ENCODE data around the gene NOL6.
"Not testable (repeated sequence)": the region's sequence is repeated elsewhere in the genome, so short reads cannot be mapped to it uniquely, and the experiment has no call there.

DNA sequence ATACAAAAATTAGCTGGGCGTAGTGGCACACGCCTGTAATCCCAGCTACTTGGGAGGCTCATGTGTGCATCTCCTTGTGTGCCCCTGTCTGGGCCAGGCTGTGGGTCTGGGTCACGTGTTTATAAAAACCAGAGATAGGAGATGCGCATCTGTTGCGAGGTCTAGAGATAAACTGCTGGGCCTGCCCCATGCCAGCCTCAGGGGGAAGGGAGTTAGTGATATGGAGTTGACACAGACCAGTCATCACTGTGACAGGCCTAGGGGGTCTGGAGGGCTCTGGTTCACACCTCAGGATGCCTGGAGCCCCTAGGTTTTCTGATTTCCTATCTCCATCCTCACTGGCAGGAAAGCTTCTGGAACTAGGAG, 19.1 kb downstream of the NOL6 start:
- TF ChIP-seq POLR2A (IDR thresholded peaks at IDR 0.05; ENCODE audit: low read length); GATA1 (IDR thresholded peaks at IDR 0.05; ENCODE audit: low read depth, low read length): not testable (repeated sequence)

Measured in erythroblast (primary cell).